ENCODE data around the gene TAS2R42. TPM values are rescaled to one million over a fixed set of nuclear protein-coding genes. Genes with fewer than 3 reads are reported as not detected.

The TAS2R42 gene
- total RNA-seq, 2 donors from 2014 or later, result not detected

DNA sequence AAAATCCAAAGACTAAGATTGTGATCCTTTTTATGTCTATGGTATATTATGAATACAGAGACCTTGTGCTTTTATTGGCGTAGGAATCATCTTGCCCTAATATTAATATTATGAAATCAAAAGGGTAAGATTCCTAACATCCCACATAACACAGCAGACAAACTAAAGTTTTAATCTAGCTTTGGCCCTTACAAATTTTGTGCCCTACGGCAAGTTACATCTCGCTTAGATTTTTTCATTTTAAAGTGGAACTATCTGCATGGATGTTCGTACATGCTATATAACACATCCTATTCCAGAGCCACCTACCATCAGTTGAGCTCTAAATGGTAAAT is 16.0 kb downstream of the TAS2R42 start:
- Mint-ChIP-seq H3K27ac (peak overlapping the region; percentile 99), H3K4me3 (peak overlapping the region; percentile 99), H3K36me3 (ENCODE audit: low read depth) (peaks cover 8% of the 10 kb centered on the region), H3K4me1 (peaks cover 55% of the 10 kb centered on the region), H3K27me3 (no peaks in the 10 kb centered on the region)
- H3K9me3 ChIP-seq (ENCODE audit: control insufficient read depth, low read length, poor library complexity, severe bottlenecking), result no peaks in the 10 kb centered on the region
- ATAC-seq, result no peak
- DNase-seq, result no peak

DNA sequence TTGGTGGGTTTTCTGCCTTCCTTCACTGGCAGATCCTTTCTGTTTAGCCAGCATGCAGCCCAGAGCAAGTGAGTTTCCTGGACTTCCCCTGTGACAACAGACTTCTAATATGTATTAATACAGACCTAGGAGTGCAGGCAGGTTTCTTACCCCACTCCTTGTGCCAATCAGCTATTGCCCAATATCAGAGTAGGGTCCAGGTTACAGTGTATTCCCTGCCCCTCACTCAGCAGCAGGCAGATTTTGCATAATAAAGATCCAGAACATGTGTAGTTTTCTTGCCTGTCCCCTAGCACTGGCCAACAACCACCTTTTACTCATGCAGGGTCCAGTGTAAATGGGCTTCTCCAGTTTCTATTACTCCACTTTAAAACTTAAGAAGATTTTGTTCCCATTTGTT is 20.4 kb downstream of the TAS2R42 start:
- Mint-ChIP-seq H3K4me3 (no peak overlapping the region), H3K4me1 (peaks cover 47% of the 10 kb centered on the region), H3K36me3 (ENCODE audit: low read depth) (peaks cover 10% of the 10 kb centered on the region), H3K27ac (no peak overlapping the region), H3K27me3 (no peaks in the 10 kb centered on the region)
- DNase-seq, result no peak
- no peak for ATAC-seq
- no peaks in the 10 kb centered on the region for H3K9me3 ChIP-seq (ENCODE audit: control insufficient read depth, low read length, poor library complexity, severe bottlenecking)

DNA sequence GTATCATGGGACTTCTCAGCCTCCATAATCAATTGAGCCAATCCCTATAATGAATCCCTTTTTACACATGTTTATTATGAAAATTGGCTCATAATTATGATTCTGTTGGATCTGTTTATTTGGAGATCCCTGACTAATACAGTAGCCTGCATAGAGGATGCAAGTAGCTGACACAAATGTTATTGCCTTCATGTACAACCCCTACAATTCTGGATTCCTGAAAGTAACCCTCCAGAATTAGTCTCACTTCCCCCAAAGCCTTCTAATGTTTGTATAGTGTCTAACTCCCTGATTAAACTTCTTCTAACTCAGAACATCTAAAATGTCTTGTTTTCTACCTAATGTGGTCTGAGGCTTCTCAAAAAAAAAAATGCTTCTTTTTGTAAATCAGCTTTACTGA is 22.4 kb downstream of the TAS2R42 start:
- DNase-seq, result no peak
- Mint-ChIP-seq H3K27ac (no peak overlapping the region), H3K27me3 (no peaks in the 10 kb centered on the region), H3K4me3 (no peak overlapping the region), H3K36me3 (ENCODE audit: low read depth) (peaks cover 10% of the 10 kb centered on the region), H3K4me1 (peaks cover 39% of the 10 kb centered on the region)
- no peaks in the 10 kb centered on the region for H3K9me3 ChIP-seq (ENCODE audit: control insufficient read depth, low read length, poor library complexity, severe bottlenecking)
- ATAC-seq, result no peak

DNA sequence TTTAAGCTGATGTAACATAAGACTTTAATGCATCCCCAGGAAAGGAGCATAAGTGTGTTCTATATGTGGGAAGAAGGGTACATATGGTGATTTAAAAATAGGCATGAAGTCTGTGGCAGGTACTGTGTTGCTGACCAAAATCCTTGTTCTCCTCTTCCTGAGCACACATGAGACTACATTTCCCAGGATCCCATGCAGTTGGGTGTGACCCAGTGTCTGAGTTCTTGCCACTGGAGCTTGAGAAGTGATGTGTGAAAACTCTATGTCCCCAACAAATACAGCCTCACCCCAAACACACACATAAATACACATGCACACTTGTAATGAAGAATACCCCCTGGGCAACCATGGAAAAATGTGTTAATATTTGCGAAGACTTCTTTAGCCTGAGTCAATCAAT is 24.2 kb downstream of the TAS2R42 start:
- peaks cover 12% of the 10 kb centered on the region for H3K36me3 Mint-ChIP-seq (ENCODE audit: low read depth)
- DNase-seq (no peak), ATAC-seq (no peak)
- no peaks in the 10 kb centered on the region for H3K9me3 ChIP-seq (ENCODE audit: control insufficient read depth, low read length, poor library complexity, severe bottlenecking)
- H3K4me3 Mint-ChIP-seq, result no peak overlapping the region
- peaks cover 33% of the 10 kb centered on the region for H3K4me1 Mint-ChIP-seq
- no peaks in the 10 kb centered on the region for H3K27me3 Mint-ChIP-seq
- no peak overlapping the region for H3K27ac Mint-ChIP-seq

DNA sequence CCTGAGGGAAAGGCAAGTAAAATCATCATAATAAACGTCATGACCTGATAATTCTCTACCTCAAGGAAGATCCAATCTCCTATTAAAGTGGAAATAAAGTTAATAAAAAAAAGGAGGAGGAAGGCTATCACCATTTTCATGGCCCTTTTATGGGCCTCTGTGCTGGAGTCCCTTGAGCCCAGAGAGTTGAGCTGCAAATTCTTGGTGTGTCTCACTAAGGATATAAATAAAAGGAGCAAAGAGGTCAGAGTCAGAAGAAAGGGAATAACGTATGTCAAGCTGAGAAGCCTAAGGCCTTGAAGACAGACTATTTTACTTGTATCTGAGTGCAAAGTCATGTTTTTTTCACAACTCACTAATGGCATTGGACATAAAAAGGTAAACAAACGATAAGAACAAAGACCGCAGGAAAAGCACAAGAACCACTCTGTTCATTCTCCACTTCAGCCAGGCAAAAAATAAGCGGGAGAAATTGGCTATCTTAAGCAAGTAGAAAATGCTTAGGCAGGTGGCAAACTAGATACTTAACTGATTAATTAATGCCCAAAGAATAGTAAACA is 27.8 kb downstream of the TAS2R42 start:
- H3K9me3 ChIP-seq (ENCODE audit: control insufficient read depth, low read length, poor library complexity, severe bottlenecking), result no peaks in the 10 kb centered on the region
- Mint-ChIP-seq H3K4me1 (peaks cover 18% of the 10 kb centered on the region), H3K36me3 (ENCODE audit: low read depth) (peaks cover 8% of the 10 kb centered on the region), H3K4me3 (no peak overlapping the region), H3K27ac (peak overlapping the region; percentile 11), H3K27me3 (no peaks in the 10 kb centered on the region)
- DNase-seq, result no peak
- ATAC-seq, result no peak

DNA sequence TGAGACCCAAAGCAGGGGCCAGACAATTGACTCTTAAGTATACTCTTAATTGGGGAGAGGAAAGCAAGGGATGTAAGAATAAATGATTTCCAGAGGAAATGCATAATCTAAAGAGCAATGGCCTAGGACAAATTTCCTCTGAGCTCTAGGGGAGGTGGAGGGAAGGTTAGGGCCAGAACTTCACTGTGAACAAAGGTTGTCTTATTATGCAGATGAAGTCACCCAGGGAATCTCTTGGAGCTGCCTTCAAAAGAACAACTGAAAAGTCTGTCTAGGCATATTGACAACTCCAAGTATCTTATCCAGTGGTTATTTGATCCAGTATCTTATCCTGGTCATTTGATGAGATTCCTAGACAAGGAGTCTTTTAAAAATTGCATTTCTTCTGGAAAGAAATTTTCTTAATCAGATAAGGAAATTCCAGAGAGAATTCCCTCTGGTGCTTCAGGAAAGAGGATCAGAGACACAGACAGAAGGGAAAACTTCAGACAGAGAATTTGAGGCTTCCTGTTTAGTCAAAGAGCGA is 32.3 kb downstream of the TAS2R42 start:
- Mint-ChIP-seq H3K4me1 (peaks cover 7% of the 10 kb centered on the region), H3K36me3 (ENCODE audit: low read depth) (peaks cover 2% of the 10 kb centered on the region)

DNA sequence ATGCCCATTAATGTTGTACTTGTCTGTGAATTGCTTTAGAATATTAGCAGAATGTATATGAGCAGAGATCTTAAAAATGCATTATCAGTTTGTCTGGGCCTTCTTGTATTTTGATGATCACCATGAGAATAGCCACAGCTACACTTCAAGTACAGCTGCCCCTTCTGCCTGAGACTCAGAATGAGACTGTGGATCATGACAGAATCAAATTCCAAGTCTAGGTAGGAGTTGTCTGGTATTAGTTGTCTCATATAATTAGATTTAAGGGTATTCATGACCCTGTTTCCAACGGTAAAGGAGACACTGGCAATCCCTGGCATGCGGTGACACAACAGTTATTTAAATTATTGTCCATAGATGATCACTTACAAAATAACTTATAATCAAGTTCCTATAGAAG is 34.0 kb downstream of the TAS2R42 start:
- Mint-ChIP-seq H3K36me3 (ENCODE audit: low read depth) (no peaks in the 10 kb centered on the region), H3K27me3 (no peaks in the 10 kb centered on the region), H3K27ac (no peak overlapping the region), H3K4me3 (no peak overlapping the region), H3K4me1 (peaks cover 2% of the 10 kb centered on the region)
- DNase-seq, result no peak
- no peak for ATAC-seq
- H3K9me3 ChIP-seq (ENCODE audit: control insufficient read depth, low read length, poor library complexity, severe bottlenecking), result no peaks in the 10 kb centered on the region

More for the DNA sequence above, 32.3 kb downstream of the TAS2R42 start:
- no peaks in the 10 kb centered on the region for H3K9me3 ChIP-seq (ENCODE audit: control insufficient read depth, low read length, poor library complexity, severe bottlenecking)
- no peak overlapping the region for H3K27ac Mint-ChIP-seq
- no peak overlapping the region for H3K4me3 Mint-ChIP-seq
- ATAC-seq, result no peak
- H3K27me3 Mint-ChIP-seq, result no peaks in the 10 kb centered on the region
- DNase-seq, result no peak

DNA sequence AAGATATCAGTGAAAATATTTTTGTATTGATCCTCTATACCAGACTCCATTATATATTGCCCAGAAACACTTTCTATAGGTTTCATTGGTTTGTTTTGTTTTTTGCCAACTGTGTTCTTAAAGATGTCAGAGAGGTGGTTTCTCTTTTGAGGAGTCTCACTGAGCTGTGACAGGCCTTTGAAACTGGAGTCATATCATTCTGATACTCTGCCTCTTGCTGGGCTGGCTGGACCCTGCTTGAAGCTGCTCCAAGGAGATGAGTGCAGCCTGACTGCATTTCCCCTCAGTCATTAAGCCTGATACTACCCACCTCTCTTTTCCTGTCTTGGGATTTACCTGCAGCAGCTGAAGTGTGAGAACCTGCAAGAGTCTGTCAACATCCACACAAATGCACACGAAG is 35.9 kb downstream of the TAS2R42 start:
- Mint-ChIP-seq H3K4me3 (no peak overlapping the region), H3K27ac (no peak overlapping the region), H3K36me3 (ENCODE audit: low read depth) (no peaks in the 10 kb centered on the region), H3K4me1 (peaks cover 2% of the 10 kb centered on the region), H3K27me3 (no peaks in the 10 kb centered on the region)
- DNase-seq (no peak), ATAC-seq (no peak)
- H3K9me3 ChIP-seq (ENCODE audit: control insufficient read depth, low read length, poor library complexity, severe bottlenecking), result no peaks in the 10 kb centered on the region

DNA sequence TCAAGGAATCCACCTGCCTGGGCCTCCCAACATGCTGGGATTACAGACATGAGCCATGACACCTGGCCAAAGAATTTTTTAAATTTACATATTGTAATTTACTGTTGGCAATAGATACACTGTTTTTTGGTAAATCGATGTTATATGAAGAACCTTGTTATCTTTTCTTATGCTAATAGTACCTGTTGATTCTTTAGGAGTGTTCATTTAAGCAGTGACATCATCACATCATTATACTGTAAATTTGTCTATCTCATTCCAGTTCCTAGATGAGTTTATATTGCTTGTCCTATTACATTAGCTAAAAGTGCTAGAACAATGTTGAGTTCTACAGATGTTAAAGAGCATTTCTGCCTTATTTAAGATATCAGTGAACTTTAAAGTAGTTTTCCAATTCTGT is 39.3 kb downstream of the TAS2R42 start:
- Mint-ChIP-seq H3K36me3 (ENCODE audit: low read depth) (no peaks in the 10 kb centered on the region), H3K27me3 (no peaks in the 10 kb centered on the region), H3K27ac (no peak overlapping the region), H3K4me1 (peaks cover 6% of the 10 kb centered on the region), H3K4me3 (no peak overlapping the region)
- no peaks in the 10 kb centered on the region for H3K9me3 ChIP-seq (ENCODE audit: control insufficient read depth, low read length, poor library complexity, severe bottlenecking)
- DNase-seq (no peak), ATAC-seq (no peak)

DNA sequence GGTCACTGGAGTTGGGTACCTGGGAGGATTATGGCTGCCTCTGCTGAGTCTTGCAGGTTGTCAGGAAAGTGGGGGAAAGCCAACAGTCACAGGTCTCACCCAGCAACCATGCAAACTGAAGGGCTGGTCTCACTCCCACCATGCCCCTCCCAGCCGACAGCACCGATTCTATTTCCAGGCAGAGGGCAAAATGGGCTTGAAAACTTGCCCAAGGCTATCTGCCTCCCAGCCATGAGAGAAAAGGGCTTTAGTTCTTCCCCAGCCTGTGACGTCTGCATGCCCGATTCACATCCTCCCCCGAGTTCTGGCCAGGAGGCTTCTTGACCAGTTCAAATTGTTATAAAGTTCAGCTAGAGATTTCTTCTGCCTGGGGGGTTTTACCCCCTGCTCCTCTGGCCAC is 42.4 kb downstream of the TAS2R42 start:
- no peak for ATAC-seq
- no peaks in the 10 kb centered on the region for H3K27me3 Mint-ChIP-seq
- peaks cover 2% of the 10 kb centered on the region for H3K36me3 Mint-ChIP-seq (ENCODE audit: low read depth)
- H3K9me3 ChIP-seq (ENCODE audit: control insufficient read depth, low read length, poor library complexity, severe bottlenecking), result no peaks in the 10 kb centered on the region
- no peak overlapping the region for H3K4me3 Mint-ChIP-seq
- H3K4me1 Mint-ChIP-seq, result peaks cover 8% of the 10 kb centered on the region
- no peak for DNase-seq
- H3K27ac Mint-ChIP-seq, result no peak overlapping the region

DNA sequence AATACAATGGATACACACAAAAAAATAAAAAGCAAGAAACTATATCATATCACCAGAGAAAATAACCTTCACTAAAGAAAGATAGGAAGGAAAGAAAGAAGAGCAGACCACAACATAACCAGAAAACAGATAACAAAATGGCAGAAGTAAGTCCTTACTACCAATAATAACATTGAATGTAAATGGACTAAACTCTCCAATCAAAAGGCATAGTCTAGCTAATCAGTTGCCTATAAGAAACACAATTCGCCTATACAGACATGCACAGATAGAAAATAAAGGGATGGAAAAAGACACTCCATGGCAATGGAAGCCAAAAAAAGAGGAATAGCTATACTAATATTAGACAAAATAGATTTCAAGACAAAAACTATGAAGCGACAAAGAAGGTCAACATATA is 43.4 kb downstream of the TAS2R42 start:
- Mint-ChIP-seq H3K4me3 (no peak overlapping the region), H3K36me3 (ENCODE audit: low read depth) (peaks cover 2% of the 10 kb centered on the region), H3K27ac (no peak overlapping the region), H3K4me1 (peaks cover 5% of the 10 kb centered on the region), H3K27me3 (no peaks in the 10 kb centered on the region)
- ATAC-seq (no peak), DNase-seq (no peak)
- no peaks in the 10 kb centered on the region for H3K9me3 ChIP-seq (ENCODE audit: control insufficient read depth, low read length, poor library complexity, severe bottlenecking)

DNA sequence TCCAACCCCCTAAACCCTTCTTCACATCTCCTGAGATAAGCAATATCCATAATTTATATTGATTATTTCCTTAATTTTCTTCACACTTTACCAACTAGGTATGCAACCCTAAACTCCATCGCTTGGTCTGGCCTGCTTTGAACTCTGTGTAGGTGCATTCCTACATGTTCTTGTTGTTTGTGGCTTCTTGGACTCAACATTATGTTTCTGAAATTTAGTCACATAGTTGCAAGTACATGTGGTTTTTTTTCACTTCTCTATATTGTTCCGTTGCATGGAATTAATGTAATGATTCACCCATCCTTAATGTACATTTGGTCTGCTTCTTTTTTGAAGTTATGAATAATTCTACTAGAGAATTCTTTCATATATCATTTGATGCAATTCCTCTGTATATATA is 50.7 kb downstream of the TAS2R42 start:
- H3K4me1 Mint-ChIP-seq, result peaks cover 24% of the 10 kb centered on the region
- H3K9me3 ChIP-seq (ENCODE audit: control insufficient read depth, low read length, poor library complexity, severe bottlenecking), result no peaks in the 10 kb centered on the region
- ATAC-seq, result no peak
- peaks cover 2% of the 10 kb centered on the region for H3K36me3 Mint-ChIP-seq (ENCODE audit: low read depth)
- DNase-seq, result no peak
- H3K4me3 Mint-ChIP-seq, result no peak overlapping the region
- no peak overlapping the region for H3K27ac Mint-ChIP-seq
- no peaks in the 10 kb centered on the region for H3K27me3 Mint-ChIP-seq
